Measurements from ENCODE around the gene FARP1.

Gene FARP1

DNA sequence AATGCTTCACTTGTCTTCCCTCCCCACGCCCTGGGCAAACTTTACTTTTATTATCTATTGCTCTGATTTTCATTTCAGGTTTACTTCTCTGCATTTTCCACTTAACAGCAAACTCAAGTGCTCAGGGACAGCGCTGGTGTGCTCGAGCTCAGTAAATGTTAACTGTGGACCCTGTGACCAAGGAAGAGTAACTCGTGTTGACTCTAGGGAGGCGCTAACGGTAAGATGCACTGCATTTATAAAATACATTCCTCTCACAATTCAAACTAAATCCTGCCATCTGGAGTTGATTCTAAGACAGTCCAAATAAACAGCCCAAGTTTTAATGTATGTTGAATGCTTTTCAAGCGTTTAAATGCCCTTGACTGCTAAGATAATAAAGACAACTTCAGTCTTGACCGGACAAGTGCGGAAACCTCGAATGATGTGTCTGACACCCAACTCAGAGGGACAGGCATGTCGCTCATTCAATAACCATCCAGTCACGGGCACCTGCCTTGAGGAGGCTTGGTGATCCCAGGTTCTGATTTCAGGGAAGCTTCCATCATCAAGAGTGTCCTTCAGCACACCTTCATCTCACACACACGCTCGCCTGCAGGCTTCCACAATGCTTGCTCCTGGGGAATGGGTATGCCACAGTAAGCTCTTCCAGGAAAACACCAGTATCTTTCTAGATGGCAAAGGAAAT is 340.9 kb downstream of the FARP1 start:
- DNase-seq (ENCODE audit: low read depth in 2 of 2) = no peak

DNA sequence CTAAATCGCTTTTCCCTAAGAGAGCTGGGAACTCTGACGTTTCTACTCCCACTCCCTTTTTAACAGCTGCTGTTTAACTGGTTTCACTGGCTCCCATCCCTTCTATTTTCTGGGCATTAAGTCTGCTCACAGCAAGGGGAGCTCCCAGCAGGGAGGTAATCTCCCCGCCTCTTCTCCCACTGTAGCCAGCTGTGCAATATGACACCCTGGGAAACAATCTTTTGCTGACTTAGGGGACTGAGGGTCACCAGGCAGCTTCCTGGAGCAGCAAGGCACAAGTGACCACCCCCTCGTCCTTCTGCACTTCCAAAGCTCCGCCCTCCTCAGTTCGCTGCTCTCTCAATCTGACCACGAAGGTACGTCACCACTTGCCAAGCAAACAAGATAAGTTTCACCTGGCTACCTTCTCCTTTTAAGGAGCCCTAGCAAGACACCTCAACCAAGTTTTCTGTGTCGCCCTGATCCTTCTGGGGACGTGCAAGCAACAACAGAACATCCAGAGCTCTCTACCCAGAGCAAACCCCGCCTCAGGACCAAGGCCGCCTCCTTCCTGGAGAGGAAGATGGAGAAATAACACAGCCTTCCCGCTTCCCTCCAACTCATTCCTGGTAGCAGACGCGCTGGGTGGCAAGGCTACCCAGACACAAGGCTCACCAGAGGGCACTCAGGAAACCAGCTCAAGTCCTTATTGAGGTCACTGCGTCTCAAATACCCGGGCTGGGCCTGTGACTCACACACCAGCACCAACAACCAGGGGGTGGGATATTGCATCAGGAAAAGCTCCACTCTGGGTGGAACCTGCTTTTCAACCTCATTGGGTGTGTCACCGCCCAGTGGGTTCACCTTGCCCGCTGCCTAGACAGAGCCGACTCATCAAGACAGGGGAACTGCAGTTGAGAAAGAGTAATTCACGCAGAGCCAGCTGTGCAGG is 341.7 kb downstream of the FARP1 start:
- DNase-seq (ENCODE audit: low read depth in 2 of 2) = peak in 1 of 2 experiments; percentile 48

DNA sequence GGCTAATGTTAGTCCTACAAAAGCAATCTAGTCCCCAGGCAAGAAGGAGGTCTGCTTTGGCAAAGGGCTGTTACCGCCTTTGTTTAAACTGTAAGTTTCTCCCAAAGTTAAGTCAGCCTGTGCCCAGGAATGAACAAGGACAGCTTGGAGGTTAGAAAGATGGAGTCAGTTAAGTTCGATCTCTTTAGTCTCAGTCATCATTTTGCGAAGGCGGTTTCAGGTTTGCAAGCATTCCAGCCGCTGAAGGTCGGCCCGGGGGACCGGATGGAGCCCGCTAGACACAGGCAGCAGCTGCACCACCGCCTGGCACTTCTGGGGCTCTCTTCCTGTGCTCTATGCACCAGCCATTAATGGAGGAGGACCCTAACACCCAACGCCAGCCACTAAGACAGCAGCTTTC is 342.7 kb downstream of the FARP1 start:
- DNase-seq (ENCODE audit: low read depth in 2 of 2) = no peak

DNA sequence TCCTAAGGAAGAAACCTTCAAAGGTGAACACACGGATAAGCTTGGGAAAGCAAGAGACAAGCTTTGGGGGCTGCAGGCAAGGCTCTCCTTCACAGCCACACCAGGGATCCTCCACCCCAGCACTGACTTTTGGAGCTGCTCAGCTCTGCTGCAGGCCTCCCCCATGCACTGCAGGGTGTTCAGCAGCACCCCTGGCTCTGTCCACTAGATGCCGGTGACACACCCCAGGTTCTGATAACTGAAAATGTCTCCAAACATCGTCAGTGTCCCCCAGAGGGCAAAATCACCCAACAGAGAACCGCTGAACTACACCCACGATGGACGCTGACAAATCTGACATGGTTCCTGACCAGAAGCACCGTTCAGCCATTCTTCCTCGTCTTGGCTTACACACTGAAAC is 343.5 kb downstream of the FARP1 start:
- no peak for DNase-seq (ENCODE audit: low read depth in 2 of 2)

DNA sequence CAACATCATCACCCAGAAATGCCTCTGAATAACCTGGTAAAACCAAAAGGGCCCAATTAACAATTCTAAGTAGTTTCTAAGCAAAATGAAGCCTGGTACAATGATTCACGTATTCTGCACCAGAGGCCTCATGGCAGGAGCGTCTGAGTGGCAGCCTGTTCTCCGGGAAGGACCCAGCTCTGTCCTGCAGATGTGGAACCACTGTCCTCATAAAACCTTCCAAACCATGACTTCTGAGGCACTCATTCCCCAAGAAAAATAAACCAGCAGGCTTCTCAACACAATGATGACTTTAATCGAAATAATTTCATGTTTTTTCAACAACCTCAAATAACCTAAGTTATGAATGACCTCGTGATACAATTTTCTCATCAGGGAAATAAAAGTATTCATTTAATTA is 344.1 kb downstream of the FARP1 start:
- DNase-seq (ENCODE audit: low read depth in 2 of 2) = no peak

DNA sequence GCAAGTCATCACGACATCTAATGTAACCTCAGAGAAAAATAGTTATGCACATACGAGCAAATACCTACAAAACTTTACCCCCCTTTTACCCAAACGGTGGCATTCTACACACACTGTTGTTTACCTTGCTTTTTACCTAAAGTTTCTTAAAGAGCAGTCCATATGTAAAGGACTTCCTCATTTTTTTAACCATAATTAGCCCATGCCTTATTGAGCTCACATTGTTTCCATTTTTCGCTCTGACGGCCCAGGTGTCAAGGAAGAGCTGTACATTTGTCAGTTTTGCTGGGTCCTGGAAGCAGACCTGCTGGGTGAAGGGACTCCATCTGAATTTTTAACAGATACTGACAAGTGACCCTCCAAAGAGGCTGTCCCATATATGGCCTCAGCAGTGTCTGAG is 344.6 kb downstream of the FARP1 start:
- DNase-seq (ENCODE audit: low read depth in 2 of 2) = no peak

DNA sequence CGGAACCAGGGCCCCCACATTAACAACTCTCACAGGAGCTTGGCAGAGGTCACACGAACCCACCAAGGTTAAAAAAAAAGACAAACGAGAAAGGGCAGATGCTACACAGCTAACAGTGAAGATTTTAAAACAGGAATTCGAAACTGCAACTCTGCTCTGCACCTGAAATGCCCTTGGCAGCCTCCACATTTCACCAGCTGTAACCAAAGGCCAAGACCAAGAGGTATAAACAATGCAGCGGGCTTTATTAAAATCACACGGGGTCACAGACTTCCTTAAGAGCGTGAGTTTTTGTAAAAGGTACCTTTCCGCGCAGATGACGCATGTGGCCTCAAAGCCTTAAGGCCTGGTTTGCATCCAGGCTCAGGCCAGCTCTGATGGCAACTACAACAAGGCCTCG is 345.8 kb downstream of the FARP1 start:
- no peak for DNase-seq (ENCODE audit: low read depth in 2 of 2)

DNA sequence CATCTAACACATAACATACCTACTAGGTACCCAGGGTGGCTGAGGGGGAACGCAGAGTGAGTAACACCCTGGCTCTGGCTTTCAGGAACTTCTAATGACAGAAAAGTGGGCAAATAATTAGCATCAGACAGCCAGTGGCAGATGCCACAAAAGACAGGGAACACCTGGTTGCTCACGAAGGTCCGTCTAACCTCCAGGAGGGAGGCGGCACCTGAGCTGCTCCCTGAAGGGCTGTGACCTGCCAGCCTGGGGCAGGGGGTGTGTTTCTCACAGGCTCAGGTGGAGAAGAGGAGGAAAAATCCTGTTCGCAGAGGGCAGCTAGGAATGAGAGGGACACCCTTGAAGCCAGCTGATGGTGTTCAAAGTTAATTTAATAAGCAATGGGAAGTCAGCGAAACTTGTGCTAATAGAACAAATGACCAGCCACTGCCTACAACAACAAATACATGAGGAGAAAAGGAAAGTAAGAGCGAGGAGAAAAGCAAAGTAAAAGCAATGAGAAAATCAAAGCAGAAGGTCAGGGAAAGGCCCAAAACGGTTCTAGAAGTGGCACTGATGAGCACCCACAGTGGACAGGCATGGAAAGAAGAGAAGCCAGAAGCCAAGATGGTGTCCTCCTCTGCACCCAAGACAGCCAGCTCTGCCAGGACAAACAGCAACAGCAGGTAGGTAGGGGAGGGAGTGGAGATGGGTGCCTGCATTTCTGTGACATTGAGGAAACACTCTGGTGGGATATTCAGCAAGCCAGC is 346.7 kb downstream of the FARP1 start:
- DNase-seq (ENCODE audit: low read depth in 2 of 2) = no peak

DNA sequence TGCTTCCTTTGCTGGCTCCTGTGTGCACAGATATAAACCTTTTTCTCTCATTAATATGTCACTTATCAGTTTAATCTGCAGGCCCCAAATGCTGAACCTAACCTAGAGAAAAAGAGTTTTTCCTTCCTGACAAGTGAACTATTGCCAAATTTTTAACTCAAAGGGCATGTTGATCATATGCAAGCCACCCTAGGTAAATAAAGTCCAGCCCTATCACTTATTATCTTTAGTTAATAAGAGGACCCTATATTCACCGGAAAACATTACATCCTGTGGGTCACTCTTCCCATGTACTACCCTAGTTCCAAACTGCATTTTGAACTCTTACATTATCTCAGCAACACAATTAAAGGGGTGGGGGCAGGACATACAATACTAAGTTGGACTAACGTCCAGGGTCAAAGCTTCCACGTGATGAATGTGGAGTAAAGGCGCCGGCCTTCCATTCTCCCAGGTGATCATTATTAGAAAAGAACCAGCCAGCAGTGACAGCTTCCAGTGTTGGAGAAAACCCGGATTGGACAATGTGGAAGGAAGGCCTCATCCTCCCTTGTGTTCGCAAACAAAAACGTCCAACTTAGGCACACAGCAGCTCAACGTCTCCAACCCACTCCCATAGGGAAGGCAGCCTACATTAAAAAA is 347.4 kb downstream of the FARP1 start:
- DNase-seq (ENCODE audit: low read depth in 2 of 2) = no peak

DNA sequence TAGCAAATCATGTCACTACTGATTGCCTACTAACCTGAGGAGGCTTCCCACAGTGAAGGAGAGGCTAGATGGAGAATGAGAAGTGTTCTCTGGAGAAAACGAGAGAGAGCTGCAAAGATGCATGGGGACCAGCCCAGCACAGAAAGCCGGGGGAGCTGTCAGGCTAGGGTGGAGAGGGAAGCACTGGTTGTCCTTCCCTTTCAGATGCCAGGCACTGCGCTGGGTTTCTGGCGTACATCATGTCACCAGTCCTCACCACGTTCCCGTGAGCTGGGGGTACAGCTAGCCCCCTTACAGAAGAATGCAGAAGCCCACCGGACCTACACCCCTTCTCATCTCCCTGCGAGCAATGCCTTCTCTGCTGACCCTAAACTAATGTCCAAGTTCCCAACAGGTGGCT is 348.0 kb downstream of the FARP1 start:
- DNase-seq (ENCODE audit: low read depth in 2 of 2) = no peak

DNA sequence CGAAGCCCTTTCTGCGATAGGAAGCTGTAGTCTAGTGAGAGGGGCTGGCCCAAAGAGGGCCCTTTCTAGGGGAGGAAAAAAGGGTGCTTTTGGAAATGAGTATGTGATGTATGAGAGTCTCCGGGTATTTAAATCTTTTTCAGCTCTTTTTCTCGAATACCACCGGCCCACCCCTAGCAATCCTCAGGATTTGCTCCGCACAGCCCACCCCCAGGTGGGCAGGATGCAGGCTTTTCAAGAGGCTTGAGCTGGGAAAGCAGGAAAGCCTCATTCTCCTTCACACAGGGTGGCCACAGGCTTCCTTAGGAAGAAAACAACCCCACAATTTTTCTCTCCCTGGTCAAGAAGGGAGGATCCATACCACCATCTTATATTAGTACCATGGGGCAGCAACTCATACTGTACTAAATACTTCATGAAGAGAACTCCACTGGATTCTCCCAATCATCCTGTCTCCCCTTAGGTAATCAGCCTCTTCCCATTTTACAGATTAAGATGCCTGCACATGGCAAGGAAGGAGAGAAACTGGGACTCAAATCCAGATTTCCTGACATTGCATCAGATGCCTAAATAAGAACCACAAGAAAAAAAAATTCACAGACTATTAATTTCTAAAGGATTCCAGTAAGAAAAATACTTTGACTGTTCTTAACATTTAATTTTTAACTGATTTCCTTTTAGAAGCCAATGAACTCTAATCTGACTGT is 349.6 kb downstream of the FARP1 start:
- no peak for DNase-seq (ENCODE audit: low read depth in 2 of 2)

DNA sequence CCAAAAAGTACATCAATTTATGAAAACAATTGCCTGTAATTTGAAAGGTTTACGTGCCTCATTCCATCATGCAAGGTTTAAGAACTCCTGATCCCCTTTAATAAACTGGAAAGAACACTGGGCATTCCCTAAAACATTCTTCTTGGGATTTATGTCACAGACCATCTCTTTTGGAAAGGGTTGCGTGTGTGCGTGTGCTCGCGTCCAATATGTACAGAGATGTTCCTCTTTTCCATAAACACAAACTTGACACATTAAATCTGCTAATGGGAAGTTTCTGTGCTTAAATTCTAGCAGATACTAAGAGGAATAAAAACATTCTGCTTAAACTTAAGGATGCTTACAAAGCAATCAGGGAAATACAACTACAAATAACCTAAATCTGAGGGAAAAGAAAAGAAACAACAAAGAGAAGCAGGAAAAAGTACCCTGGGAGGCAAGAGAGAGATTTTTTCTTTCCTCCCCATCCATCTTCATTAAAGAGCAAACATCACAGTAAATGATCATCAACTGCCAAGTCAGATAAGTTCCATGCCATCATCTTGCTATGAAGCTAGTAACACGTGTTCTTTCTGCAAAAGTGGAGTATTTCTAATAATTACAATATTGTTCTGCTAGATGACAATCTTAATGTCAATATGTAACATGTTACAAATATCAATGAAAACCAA is 350.3 kb downstream of the FARP1 start:
- no peak for DNase-seq (ENCODE audit: low read depth in 2 of 2)

DNA sequence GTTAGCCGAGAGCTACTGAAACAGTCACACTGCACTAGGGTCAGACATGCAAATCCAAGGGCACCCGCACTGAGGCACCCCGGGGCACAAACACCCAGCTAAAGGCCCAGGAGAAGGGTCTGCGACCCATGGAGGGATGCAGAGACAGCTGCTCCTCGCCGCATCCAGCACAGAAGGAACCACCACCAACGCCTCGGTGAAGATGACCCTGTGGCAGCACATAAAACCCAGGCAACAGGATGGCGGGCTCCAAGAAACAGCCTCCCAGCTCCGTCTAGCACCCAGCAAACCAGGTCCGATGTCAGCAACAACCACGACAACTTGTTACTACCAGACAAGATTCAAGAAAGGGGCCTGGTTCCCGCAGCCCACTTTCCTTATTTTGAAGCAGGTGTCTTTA is 351.9 kb downstream of the FARP1 start:
- no peak for DNase-seq (ENCODE audit: low read depth in 2 of 2)

DNA sequence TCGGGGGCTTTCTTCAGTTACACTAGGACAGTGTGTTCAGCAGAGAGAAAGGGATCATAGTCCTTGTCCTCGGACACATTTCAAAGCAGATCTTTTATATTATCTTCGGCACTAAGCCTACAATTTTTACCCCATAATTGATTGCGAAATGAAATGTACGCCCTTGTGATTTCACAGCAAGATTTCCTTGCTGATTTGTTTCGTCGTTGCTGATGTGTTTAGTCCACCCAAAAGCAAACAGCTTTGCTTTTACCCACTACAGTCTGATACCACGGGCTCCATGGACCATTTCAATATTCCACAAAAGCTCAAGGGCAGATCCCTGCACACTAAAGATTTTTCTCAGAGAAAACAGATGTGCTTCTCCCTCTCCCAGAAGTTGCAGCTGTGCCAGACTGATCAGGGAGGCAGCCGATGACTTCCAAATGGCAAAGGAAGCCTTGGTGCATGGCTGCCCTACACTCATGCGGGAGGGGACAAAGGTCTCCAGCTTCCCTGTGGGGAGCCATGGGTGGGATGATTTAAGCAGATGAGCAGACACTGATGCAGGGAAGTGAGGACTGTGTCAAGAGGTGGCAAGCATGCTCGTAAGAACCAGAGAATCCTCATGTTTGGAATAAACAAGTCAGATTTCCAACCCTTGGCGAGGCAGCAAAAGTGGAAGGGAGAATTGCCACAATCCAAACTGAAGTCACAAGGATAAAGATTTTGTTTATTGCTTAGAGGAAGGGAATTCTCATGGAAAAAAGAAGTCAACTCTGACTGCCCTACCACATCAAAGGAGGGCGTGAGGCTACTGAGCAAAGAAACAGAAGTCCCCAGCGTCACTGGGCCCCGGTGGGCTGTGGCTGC is 353.0 kb downstream of the FARP1 start:
- DNase-seq (ENCODE audit: low read depth in 2 of 2) = no peak

DNA sequence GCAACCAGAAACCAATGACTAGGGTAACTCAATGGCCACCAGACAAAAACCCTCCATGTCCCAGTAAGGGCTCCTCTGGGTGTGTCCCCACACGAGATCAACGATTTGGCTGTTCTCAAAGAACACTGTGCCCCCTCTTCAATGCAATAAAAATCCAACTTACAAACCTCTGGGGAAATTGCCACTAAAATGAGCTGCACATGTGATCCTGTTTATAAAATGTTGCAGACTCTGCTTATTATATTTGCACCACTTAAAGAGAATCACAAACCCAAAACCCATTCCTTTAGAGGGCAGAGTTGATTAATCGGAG is 353.5 kb downstream of the FARP1 start:
- DNase-seq (ENCODE audit: low read depth in 2 of 2) = no peak

DNA sequence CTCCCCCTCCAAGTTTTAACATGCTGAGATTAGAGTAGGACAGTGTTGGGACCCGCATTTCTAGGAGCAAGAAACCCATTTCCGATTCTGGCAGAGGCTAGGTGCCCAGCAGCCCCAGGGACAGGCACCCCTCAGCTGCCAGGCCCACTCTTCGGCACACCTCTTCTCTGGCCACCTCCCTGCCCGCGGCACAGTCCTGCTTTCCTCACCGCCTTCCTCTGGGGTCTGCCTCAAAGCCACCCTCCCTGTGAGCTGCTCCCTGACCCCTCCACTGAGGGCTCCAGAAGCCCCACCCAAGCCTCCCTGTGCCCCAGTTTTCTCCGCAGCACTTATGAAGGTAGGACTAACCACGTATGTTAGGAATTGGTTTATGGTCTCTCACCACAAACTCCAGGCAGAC is 354.1 kb downstream of the FARP1 start:
- DNase-seq (ENCODE audit: low read depth in 2 of 2) = no peak

DNA sequence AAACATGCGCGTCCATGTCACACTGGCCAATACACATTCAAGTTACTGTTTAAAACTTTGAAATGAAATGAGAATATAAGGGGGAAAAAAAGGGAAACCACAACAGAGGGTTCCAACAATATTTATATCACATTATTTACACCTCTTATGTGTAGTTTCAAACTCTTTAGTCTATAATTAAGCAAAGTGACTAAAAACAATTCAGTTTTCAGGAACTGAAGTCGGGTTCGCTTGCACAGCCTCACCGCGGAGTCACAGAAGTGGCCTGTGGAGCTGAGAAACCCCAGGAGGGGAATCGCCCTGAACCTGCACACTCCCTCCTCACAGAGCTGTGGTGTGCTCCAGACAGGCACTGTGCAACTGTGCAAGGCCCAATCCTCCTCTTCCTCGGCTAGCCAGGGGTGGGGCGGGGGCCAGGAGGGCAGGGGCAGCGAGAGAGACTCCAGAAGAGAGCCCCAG is 358.1 kb downstream of the FARP1 start:
- no peak for DNase-seq (ENCODE audit: low read depth in 2 of 2)

DNA sequence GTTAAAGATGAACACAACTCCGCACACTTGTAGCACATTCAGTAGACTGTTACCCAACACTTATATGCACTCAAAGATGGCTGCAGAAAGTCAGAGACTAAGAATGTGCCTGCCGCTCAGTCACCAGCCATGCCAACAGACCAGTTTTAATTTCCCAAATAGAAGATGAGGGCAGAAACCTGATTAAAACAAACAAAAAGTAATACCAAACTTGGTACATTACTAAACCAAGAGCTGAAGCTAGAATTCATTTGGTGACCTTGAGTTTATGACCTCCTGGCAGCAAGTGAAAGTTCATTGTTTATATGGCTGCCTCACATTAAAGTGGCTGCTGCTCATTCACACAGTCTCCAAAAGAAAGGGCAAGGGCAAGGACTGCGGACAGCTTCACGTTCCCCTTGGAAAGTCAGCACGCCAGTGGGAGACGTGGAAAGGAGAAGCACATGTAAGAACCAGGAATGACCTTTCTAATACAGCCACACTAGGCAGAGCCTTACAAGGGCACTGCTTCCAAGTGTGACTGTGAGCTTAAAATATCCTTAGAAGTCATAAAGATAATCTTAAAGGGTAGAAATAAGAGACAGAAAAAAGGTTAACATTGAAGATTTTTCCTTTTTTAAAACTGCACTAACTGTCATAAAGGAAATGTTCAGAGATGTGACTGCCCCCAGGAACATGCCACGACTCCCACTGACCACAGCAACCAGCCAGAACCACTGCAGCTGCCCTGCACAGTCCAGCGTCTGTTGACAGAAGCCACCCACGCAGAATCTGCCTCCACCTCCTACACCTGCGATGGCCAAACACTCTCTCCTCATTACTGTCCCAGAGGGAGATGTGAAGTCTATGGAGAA is 360.5 kb downstream of the FARP1 start:
- DNase-seq (ENCODE audit: low read depth in 2 of 2) = no peak

DNA sequence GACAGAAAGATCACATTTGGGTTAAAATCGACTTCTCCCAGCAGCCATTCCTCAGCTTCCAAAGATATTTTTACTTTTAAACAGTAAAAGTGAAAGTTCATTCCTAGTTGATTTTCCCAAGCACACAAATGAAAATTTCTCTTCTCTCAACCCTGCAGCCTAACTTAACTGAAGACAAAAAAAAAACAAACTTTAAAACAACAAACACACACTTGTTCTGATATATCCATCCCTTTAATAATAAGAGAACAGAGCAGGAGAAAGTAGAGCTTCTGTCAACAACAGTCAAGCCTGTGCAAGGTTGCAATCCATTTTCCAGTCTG is 361.1 kb downstream of the FARP1 start:
- no peak for DNase-seq (ENCODE audit: low read depth in 2 of 2)

Data from stimulated activated CD4-positive, alpha-beta T cell treated with anti-CD3 and anti-CD28 coated beads, Interleukin-12 subunit alpha, Interleukin-12 subunit beta, amount 100 ng/mL, for 24 hours (primary cell).